ENCODE data around the gene ZNF420. TPM values are rescaled to one million over a fixed set of nuclear protein-coding genes. Genes with fewer than 3 reads are reported as not detected.
"Not testable (repeated sequence)": the region's sequence is repeated elsewhere in the genome, so short reads cannot be mapped to it uniquely, and the experiment has no call there.

ZNF420 gene
- total RNA-seq, 1 experiment from 2014 or later, result 14.8 TPM

GRCh38 chr19:37076524-37076923 lies 1.7 kb upstream of the ZNF420 start:
- H3K36me3 ChIP-seq (ENCODE audit: insufficient read depth, low read length); H3K4me2 ChIP-seq (ENCODE audit: low read depth, low read length, poor library complexity, severe bottlenecking); H4K20me1 ChIP-seq (ENCODE audit: insufficient read depth, low read depth, low read length); H3K9ac ChIP-seq (ENCODE audit: low read length); H2AFZ ChIP-seq (ENCODE audit: low read length); H3K9me2 ChIP-seq (replicated peaks; ENCODE audit: insufficient read depth, low read length); H3K27me3 ChIP-seq (ENCODE audit: low read length); H3K9me3 ChIP-seq (ENCODE audit: low read length); H3K27ac ChIP-seq (ENCODE audit: low read length); DNase-seq: not testable (repeated sequence)
- peaks cover 43% of the 10 kb centered on the region for H3K79me2 ChIP-seq (ENCODE audit: low read length)
- peaks cover 13% of the 10 kb centered on the region for H3K4me1 ChIP-seq (ENCODE audit: low read length)
- 0 out of 2 replicates have a peak overlapping the region, but pooled peaks have one; percentile 76 for H3K4me3 ChIP-seq (ENCODE audit: low read length)

DNA sequence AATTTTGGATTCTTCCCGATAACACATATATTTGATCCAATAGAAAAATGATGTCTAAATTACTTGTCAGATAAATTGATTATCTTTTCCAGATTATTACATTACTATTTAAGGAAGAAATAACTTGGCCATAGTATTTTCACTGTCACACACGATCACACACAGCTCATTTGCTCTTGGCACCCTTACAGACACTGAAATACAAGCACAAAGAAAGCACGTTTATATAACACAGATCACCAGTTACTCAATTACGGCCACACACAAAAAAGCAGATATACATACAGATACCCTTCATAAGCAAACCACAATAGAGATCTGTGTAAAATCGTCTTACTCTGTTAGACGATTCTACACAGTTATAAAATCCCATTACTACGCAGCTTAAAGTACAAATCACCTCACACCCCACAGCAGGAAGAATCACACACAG lies 716 bp upstream of the ZNF420 start:
- Histone ChIP-seq H3K79me2 (ENCODE audit: low read length) (peaks cover 51% of the 10 kb centered on the region), H2AFZ (ENCODE audit: low read length) (peak overlapping the region; percentile 93), H3K4me2 (ENCODE audit: low read depth, low read length, poor library complexity, severe bottlenecking) (peak overlapping the region; percentile 69), H3K9me2 (replicated peaks; ENCODE audit: insufficient read depth, low read length) (no peaks in the 10 kb centered on the region), H3K36me3 (ENCODE audit: insufficient read depth, low read length) (peaks cover 14% of the 10 kb centered on the region; the same call in 1 of the 2 replicates), H4K20me1 (ENCODE audit: insufficient read depth, low read depth, low read length) (no peaks in the 10 kb centered on the region), H3K27ac (ENCODE audit: low read length) (peak overlapping the region; percentile 39), H3K27me3 (ENCODE audit: low read length) (no peaks in the 10 kb centered on the region), H3K4me3 (ENCODE audit: low read length) (peak overlapping the region; percentile 76), H3K9me3 (ENCODE audit: low read length) (peaks cover 7% of the 10 kb centered on the region), H3K4me1 (ENCODE audit: low read length) (peaks cover 13% of the 10 kb centered on the region), H3K9ac (ENCODE audit: low read length) (peak overlapping the region; percentile 80)
- no peak for DNase-seq

DNA sequence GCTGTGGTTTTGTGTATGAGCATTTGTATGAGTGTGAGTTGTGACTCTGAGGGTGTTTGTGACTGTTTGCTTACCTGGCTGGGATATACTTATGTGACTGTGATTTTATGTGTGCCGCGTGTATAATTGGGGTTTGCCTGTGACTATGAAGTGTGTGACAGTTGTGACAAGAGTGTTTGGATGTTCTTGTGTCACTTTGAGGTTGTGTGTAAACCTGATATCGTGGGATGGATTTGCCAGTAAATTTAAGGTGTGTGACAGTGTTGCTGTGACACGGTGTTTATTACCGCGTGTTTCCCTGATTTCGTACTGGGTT lies 442 bp downstream of the ZNF420 start:
- H3K4me2 ChIP-seq (ENCODE audit: low read depth, low read length, poor library complexity, severe bottlenecking), result peak overlapping the region; percentile 69
- peak overlapping the region; percentile 80 for H3K9ac ChIP-seq (ENCODE audit: low read length)

GRCh38 chr19:37079238-37079637 lies 1.0 kb downstream of the ZNF420 start:
- no peak for DNase-seq
- Histone ChIP-seq H3K4me3 (ENCODE audit: low read length) (peak overlapping the region; percentile 76), H3K36me3 (ENCODE audit: insufficient read depth, low read length) (peaks cover 28% of the 10 kb centered on the region), H3K27ac (ENCODE audit: low read length) (no peak overlapping the region), H3K9ac (ENCODE audit: low read length) (peak overlapping the region; percentile 80), H3K27me3 (ENCODE audit: low read length) (no peaks in the 10 kb centered on the region), H3K79me2 (ENCODE audit: low read length) (peaks cover 67% of the 10 kb centered on the region), H3K9me3 (ENCODE audit: low read length) (peaks cover 14% of the 10 kb centered on the region), H3K9me2 (replicated peaks; ENCODE audit: insufficient read depth, low read length) (no peaks in the 10 kb centered on the region), H3K4me1 (ENCODE audit: low read length) (peaks cover 13% of the 10 kb centered on the region), H4K20me1 (ENCODE audit: insufficient read depth, low read depth, low read length) (no peaks in the 10 kb centered on the region), H3K4me2 (ENCODE audit: low read depth, low read length, poor library complexity, severe bottlenecking) (peak overlapping the region; percentile 69), H2AFZ (ENCODE audit: low read length) (no peak overlapping the region)

More for the DNA sequence above, 442 bp downstream of the ZNF420 start:
- no peak for DNase-seq
- Histone ChIP-seq H3K79me2 (ENCODE audit: low read length) (peaks cover 63% of the 10 kb centered on the region), H3K4me3 (ENCODE audit: low read length) (peak overlapping the region; percentile 76), H4K20me1 (ENCODE audit: insufficient read depth, low read depth, low read length) (no peaks in the 10 kb centered on the region), H3K36me3 (ENCODE audit: insufficient read depth, low read length) (peaks cover 23% of the 10 kb centered on the region), H3K4me1 (ENCODE audit: low read length) (peaks cover 13% of the 10 kb centered on the region), H3K27ac (ENCODE audit: low read length) (peak overlapping the region; percentile 12; the same call in 1 of the 2 replicates), H3K9me2 (replicated peaks; ENCODE audit: insufficient read depth, low read length) (no peaks in the 10 kb centered on the region), H3K9me3 (ENCODE audit: low read length) (peaks cover 14% of the 10 kb centered on the region), H2AFZ (ENCODE audit: low read length) (peak overlapping the region; percentile 87), H3K27me3 (ENCODE audit: low read length) (no peaks in the 10 kb centered on the region)

- Histone ChIP-seq H3K36me3 (ENCODE audit: insufficient read depth, low read length) (peaks cover 45% of the 10 kb centered on the region), H3K9ac (ENCODE audit: low read length) (no peak overlapping the region), H3K4me2 (ENCODE audit: low read depth, low read length, poor library complexity, severe bottlenecking) (no peak overlapping the region), H3K4me3 (ENCODE audit: low read length) (no peak overlapping the region), H3K9me2 (replicated peaks; ENCODE audit: insufficient read depth, low read length) (no peaks in the 10 kb centered on the region), H3K27ac (ENCODE audit: low read length) (no peak overlapping the region), H3K9me3 (ENCODE audit: low read length) (peaks cover 29% of the 10 kb centered on the region), H4K20me1 (ENCODE audit: insufficient read depth, low read depth, low read length) (no peaks in the 10 kb centered on the region), H3K4me1 (ENCODE audit: low read length) (peaks cover 9% of the 10 kb centered on the region), H3K27me3 (ENCODE audit: low read length) (no peaks in the 10 kb centered on the region), H2AFZ (ENCODE audit: low read length) (no peak overlapping the region), H3K79me2 (ENCODE audit: low read length) (peaks cover 86% of the 10 kb centered on the region)
- no peak for DNase-seq
These were observed 4.1 kb downstream of the ZNF420 start for GRCh38 chr19:37082307-37082706.

DNA sequence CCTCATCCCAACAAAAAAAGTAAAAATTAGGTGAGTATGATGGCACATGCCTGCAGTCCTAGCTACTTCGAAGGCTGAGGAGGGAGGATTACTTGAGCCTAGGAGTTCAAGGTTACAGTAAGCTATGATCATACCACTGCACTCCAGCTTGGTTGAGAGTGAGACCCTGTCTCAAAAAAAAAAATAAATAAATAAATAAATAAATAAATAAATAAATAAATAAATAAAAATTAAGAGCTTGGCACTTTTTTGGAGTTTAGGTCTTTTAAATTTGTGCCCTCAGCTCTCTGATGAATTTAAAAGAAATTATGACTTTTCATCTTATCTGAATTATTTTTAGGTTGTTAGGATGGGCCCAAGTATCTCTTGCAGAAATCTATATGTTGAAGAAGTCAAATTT lies 8.9 kb downstream of the ZNF420 start:
- no peak for DNase-seq
- no peaks in the 10 kb centered on the region for H3K4me1 ChIP-seq (ENCODE audit: low read length)
- H3K27ac ChIP-seq (ENCODE audit: low read length), result no peak overlapping the region
- no peaks in the 10 kb centered on the region for H4K20me1 ChIP-seq (ENCODE audit: insufficient read depth, low read depth, low read length)
- peaks cover 49% of the 10 kb centered on the region for H3K9me3 ChIP-seq (ENCODE audit: low read length)
- H3K27me3 ChIP-seq (ENCODE audit: low read length), result no peaks in the 10 kb centered on the region
- H3K36me3 ChIP-seq (ENCODE audit: insufficient read depth, low read length), result peaks cover 75% of the 10 kb centered on the region
- H3K4me3 ChIP-seq (ENCODE audit: low read length), result no peak overlapping the region
- no peak overlapping the region for H3K4me2 ChIP-seq (ENCODE audit: low read depth, low read length, poor library complexity, severe bottlenecking)
- peaks cover 67% of the 10 kb centered on the region for H3K79me2 ChIP-seq (ENCODE audit: low read length)
- H2AFZ ChIP-seq (ENCODE audit: low read length), result no peak overlapping the region
- no peak overlapping the region for H3K9ac ChIP-seq (ENCODE audit: low read length)
- no peaks in the 10 kb centered on the region for H3K9me2 ChIP-seq (replicated peaks; ENCODE audit: insufficient read depth, low read length)

GRCh38 chr19:37095859-37096258 lies 17.6 kb downstream of the ZNF420 start:
- H3K27me3 ChIP-seq (ENCODE audit: low read length), result no peaks in the 10 kb centered on the region
- no peak overlapping the region for H3K4me3 ChIP-seq (ENCODE audit: low read length)
- H4K20me1 ChIP-seq (ENCODE audit: insufficient read depth, low read depth, low read length), result no peaks in the 10 kb centered on the region
- peaks cover 88% of the 10 kb centered on the region for H3K36me3 ChIP-seq (ENCODE audit: insufficient read depth, low read length)
- peaks cover 30% of the 10 kb centered on the region for H3K9me3 ChIP-seq (ENCODE audit: low read length)
- peaks cover 20% of the 10 kb centered on the region for H3K79me2 ChIP-seq (ENCODE audit: low read length)
- no peaks in the 10 kb centered on the region for H3K4me1 ChIP-seq (ENCODE audit: low read length)
- no peak overlapping the region for H3K4me2 ChIP-seq (ENCODE audit: low read depth, low read length, poor library complexity, severe bottlenecking)
- no peak overlapping the region for H3K9ac ChIP-seq (ENCODE audit: low read length)
- no peak overlapping the region for H3K27ac ChIP-seq (ENCODE audit: low read length)
- DNase-seq, result no peak
- no peaks in the 10 kb centered on the region for H3K9me2 ChIP-seq (replicated peaks; ENCODE audit: insufficient read depth, low read length)
- no peak overlapping the region for H2AFZ ChIP-seq (ENCODE audit: low read length)

DNA sequence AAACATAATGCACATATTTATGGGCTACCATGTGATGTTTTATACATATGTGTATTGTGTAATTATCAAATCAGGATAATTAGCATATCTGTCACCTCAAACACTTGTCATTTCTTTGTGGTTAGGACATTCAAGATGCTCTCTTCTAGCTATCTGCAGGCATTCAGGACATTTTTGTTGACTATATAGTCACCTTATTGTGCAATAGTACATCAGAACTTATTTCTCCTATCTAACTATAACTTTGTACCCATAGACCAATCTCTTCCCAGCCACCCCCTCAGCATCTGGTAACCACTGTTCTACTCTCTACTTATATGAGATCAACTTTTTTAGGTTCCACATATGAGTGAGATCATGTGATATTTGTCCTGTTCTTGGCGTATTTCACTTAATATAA lies 20.3 kb downstream of the ZNF420 start:
- no peak for DNase-seq
- H3K4me2 ChIP-seq (ENCODE audit: low read depth, low read length, poor library complexity, severe bottlenecking), result no peak overlapping the region
- H4K20me1 ChIP-seq (ENCODE audit: insufficient read depth, low read depth, low read length), result no peaks in the 10 kb centered on the region
- H3K27ac ChIP-seq (ENCODE audit: low read length), result no peak overlapping the region
- peaks cover 23% of the 10 kb centered on the region for H3K9me3 ChIP-seq (ENCODE audit: low read length)
- H2AFZ ChIP-seq (ENCODE audit: low read length), result no peak overlapping the region
- no peaks in the 10 kb centered on the region for H3K4me1 ChIP-seq (ENCODE audit: low read length)
- no peaks in the 10 kb centered on the region for H3K27me3 ChIP-seq (ENCODE audit: low read length)
- H3K9ac ChIP-seq (ENCODE audit: low read length), result no peak overlapping the region
- no peaks in the 10 kb centered on the region for H3K9me2 ChIP-seq (replicated peaks; ENCODE audit: insufficient read depth, low read length)
- H3K36me3 ChIP-seq (ENCODE audit: insufficient read depth, low read length), result peaks cover 88% of the 10 kb centered on the region
- H3K79me2 ChIP-seq (ENCODE audit: low read length), result peaks cover 14% of the 10 kb centered on the region
- no peak overlapping the region for H3K4me3 ChIP-seq (ENCODE audit: low read length)

DNA sequence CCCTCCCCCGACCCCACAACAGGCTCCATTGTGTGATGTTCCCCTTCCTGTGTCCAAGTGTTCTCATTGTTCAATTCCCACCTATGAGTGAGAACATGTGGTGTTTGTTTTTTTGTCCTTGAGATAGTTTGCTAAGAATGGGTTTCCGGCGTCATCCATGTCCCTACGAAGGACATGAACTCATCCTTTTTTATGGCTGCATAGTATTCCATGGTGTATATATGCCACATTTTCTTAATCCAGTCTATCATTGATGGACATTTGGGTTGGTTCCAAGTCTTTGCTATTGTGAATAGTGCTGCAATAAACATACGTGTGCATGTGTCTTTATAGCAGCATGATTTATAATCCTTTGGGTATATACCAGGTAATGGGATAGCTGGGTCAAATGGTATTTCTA lies 25.9 kb downstream of the ZNF420 start:
- H3K27me3 ChIP-seq (ENCODE audit: low read length); H3K4me1 ChIP-seq (ENCODE audit: low read length); H3K9ac ChIP-seq (ENCODE audit: low read length); H3K27ac ChIP-seq (ENCODE audit: low read length); H4K20me1 ChIP-seq (ENCODE audit: insufficient read depth, low read depth, low read length); H3K79me2 ChIP-seq (ENCODE audit: low read length); H3K9me2 ChIP-seq (replicated peaks; ENCODE audit: insufficient read depth, low read length); H3K4me2 ChIP-seq (ENCODE audit: low read depth, low read length, poor library complexity, severe bottlenecking); H3K4me3 ChIP-seq (ENCODE audit: low read length); H3K9me3 ChIP-seq (ENCODE audit: low read length); DNase-seq; H2AFZ ChIP-seq (ENCODE audit: low read length): not testable (repeated sequence)
- peaks cover 50% of the 10 kb centered on the region for H3K36me3 ChIP-seq (ENCODE audit: insufficient read depth, low read length)
